Measurements from ENCODE around the gene DUSP1. TPM values are rescaled to one million over a fixed set of nuclear protein-coding genes. Genes with fewer than 3 reads are reported as not detected.

Gene DUSP1
- total RNA-seq, 6 donors from 2014 or later = 568 to 1,492 (median 904) TPM

GRCh38 chr5:172748341-172748843 lies 22.6 kb downstream of the DUSP1 start:
- TF ChIP-seq POLR2AphosphoS5 (IDR thresholded peaks at IDR 0.05) = peak; percentile 94 to 96
- peak in 3 of 6 experiments; percentile 19 to 49 (median 43) for TF ChIP-seq CTCF (IDR thresholded peaks at IDR 0.05)
- peak; percentile 95 to 100 (median 98) for TF ChIP-seq EP300 (IDR thresholded peaks at IDR 0.05)
- peak in 2 of 4 donors; percentile 20 to 44 for TF ChIP-seq POLR2A (IDR thresholded peaks at IDR 0.05)
- Histone ChIP-seq H3K9me3 (no peaks in the 10 kb centered on the region), H3K4me1 (peaks cover 13 to 31% (median 22%) of the 10 kb centered on the region in 4 donors), H3K27me3 (no peaks in the 10 kb centered on the region), H3K4me3 (no peak overlapping the region), H3K36me3 (no peaks in the 10 kb centered on the region), H3K27ac (peak overlapping the region; percentile 74 to 86 (median 78))
- DNase-seq (peak; percentile 50 to 88), ATAC-seq (ENCODE audit: low FRiP score in 2 of 2) (peak; percentile 45 to 71)
- WGBS, 2 donors = 62 to 79% methylated on average over 9 to 31 of the region's 36 CpGs

GRCh38 chr5:172747471-172747870 lies 23.5 kb downstream of the DUSP1 start:
- DNase-seq = no peak
- Histone ChIP-seq H3K4me3 (no peak overlapping the region), H3K27ac (peak overlapping the region; percentile 74 to 86 (median 78)), H3K4me1 (peaks cover 13 to 33% (median 25%) of the 10 kb centered on the region in 4 donors), H3K36me3 (no peaks in the 10 kb centered on the region), H3K9me3 (no peaks in the 10 kb centered on the region), H3K27me3 (no peaks in the 10 kb centered on the region)
- no peak for ATAC-seq (ENCODE audit: low FRiP score in 2 of 2)
- 59 to 67% methylated on average over 3 of the region's 3 CpGs for WGBS, 2 donors
- TF ChIP-seq POLR2A (IDR thresholded peaks at IDR 0.05) = no peak
- TF ChIP-seq CTCF (IDR thresholded peaks at IDR 0.05) = no peak
- TF ChIP-seq EP300 (IDR thresholded peaks at IDR 0.05) = no peak

GRCh38 chr5:172746725-172747124 lies 24.3 kb downstream of the DUSP1 start:
- H3K9me3 ChIP-seq = no peaks in the 10 kb centered on the region
- H3K4me3 ChIP-seq = no peak overlapping the region
- 81 to 89% methylated on average over 3 of the region's 3 CpGs for WGBS, 2 donors
- ATAC-seq (ENCODE audit: low FRiP score in 2 of 2) = no peak
- no peaks in the 10 kb centered on the region for H3K27me3 ChIP-seq
- DNase-seq = no peak
- TF ChIP-seq POLR2A (IDR thresholded peaks at IDR 0.05) (no peak), CTCF (IDR thresholded peaks at IDR 0.05) (no peak), POLR2AphosphoS5 (IDR thresholded peaks at IDR 0.05) (no peak), EP300 (IDR thresholded peaks at IDR 0.05) (no peak)
- H3K4me1 ChIP-seq = peaks cover 13 to 37% (median 27%) of the 10 kb centered on the region in 4 donors
- H3K36me3 ChIP-seq = no peaks in the 10 kb centered on the region
- H3K27ac ChIP-seq = peak overlapping the region in 2 of 4 donors; percentile 79 to 86

GRCh38 chr5:172745838-172746237 lies 25.2 kb downstream of the DUSP1 start:
- Histone ChIP-seq H3K9me3 (no peaks in the 10 kb centered on the region), H3K4me3 (no peak overlapping the region), H3K36me3 (no peaks in the 10 kb centered on the region), H3K27me3 (no peaks in the 10 kb centered on the region), H3K27ac (no peak overlapping the region), H3K4me1 (peaks cover 20 to 45% (median 36%) of the 10 kb centered on the region in 4 donors)
- DNase-seq = no peak
- TF ChIP-seq POLR2A (IDR thresholded peaks at IDR 0.05) (no peak), EP300 (IDR thresholded peaks at IDR 0.05) (no peak), CTCF (IDR thresholded peaks at IDR 0.05) (no peak), POLR2AphosphoS5 (IDR thresholded peaks at IDR 0.05) (no peak)
- WGBS, 2 donors = 92% methylated on average over 3 of the region's 3 CpGs
- ATAC-seq (ENCODE audit: low FRiP score in 2 of 2) = no peak

GRCh38 chr5:172745406-172745805 lies 25.6 kb downstream of the DUSP1 start:
- no peak for ATAC-seq (ENCODE audit: low FRiP score in 2 of 2)
- peaks cover 20 to 49% (median 39%) of the 10 kb centered on the region in 4 donors for H3K4me1 ChIP-seq
- TF ChIP-seq EP300 (IDR thresholded peaks at IDR 0.05) = no peak
- no peak for TF ChIP-seq POLR2A (IDR thresholded peaks at IDR 0.05)
- TF ChIP-seq CTCF (IDR thresholded peaks at IDR 0.05) = no peak
- no peak for TF ChIP-seq POLR2AphosphoS5 (IDR thresholded peaks at IDR 0.05)
- DNase-seq = no peak
- H3K36me3 ChIP-seq = no peaks in the 10 kb centered on the region
- 90 to 97% methylated on average over 8 of the region's 8 CpGs for WGBS, 2 donors
- no peak overlapping the region for H3K4me3 ChIP-seq
- H3K9me3 ChIP-seq = no peaks in the 10 kb centered on the region
- no peaks in the 10 kb centered on the region for H3K27me3 ChIP-seq
- H3K27ac ChIP-seq = no peak overlapping the region

Measured in upper lobe of left lung (tissue), 6 donors.